ENCODE data around the gene ZNF263.
"Not testable (repeated sequence)": the region's sequence is repeated elsewhere in the genome, so short reads cannot be mapped to it uniquely, and the experiment has no call there.

ZNF263 gene

GRCh38 chr16:3268294-3268693 is 15.0 kb upstream of the ZNF263 start:
- DNase-seq, result no peak

DNA sequence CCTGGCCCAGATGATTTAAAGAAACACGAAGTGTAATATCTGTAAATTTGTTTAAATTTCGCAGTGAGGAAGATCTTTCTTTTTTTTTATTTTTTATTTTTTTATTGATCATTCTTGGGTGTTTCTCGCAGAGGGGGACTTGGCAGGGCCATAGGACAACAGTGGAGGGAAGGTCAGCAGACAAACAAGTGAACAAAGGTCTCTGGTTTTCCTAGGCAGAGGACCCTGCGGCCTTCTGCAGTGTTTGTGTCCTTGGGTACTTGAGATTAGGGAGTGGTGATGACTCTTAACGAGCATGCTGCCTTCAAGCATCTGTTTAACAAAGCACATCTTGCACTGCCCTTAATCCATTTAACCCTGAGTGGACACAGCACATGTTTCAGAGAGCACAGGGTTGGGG is 12.6 kb upstream of the ZNF263 start:
- DNase-seq, result not testable (repeated sequence)

DNA sequence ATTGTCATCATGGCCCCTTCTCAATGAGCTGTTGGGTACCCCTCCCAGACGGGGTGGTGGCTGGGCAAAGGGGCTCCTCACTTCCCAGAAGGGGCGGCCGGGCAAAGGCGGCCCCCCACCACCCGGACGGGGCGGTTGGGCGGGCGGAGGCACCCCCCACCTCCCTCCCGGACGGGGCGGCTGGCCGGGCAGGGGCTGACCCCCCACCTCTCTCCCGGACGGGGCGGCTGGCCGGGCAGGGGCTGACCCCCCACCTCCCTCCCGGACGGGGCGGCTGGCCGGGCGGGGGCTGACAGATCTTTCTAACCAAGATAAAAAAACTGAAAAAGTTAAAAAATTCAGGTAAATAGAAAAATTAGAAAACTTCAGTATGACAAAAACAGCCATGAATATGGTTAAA is 12.0 kb upstream of the ZNF263 start:
- DNase-seq, result not testable (repeated sequence)

GRCh38 chr16:3274490-3274889 is 8.8 kb upstream of the ZNF263 start:
- no peak for DNase-seq

- no peak for DNase-seq
Measured at GRCh38 chr16:3274947-3275346, 8.3 kb upstream of the ZNF263 start.

- DNase-seq, result no peak
Measured at GRCh38 chr16:3276679-3277078, 6.6 kb upstream of the ZNF263 start.

DNA sequence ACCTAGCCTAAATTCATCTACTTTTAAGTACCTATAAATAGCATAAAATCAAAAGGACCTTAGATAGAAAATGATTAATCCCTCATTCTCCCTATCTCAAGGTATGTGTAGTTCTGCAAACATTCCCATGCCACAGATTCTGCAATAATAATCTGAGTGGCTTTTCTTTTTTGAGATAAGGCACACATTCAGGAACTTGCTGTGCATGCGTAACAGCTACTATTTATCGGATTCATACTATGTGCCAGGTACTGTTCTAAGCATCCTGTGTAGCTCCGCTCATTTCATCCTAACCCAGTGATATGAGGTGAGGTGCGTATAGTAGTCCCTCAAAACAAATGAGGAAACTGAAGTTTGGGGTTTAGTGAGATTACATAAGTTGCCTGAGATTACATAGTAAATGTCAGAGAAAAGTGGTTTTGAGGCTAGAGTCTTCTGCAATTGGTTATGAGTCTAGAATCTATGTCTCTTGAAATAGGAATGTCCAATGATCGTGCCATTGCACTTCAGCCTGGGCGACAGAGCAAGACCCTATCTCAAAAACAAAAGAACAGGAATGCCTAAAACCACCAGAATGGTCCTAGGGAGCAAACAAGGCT is 2.0 kb upstream of the ZNF263 start:
- no peak for DNase-seq

GRCh38 chr16:3282103-3282729 is 1.1 kb upstream of the ZNF263 start:
- DNase-seq, result no peak

DNA sequence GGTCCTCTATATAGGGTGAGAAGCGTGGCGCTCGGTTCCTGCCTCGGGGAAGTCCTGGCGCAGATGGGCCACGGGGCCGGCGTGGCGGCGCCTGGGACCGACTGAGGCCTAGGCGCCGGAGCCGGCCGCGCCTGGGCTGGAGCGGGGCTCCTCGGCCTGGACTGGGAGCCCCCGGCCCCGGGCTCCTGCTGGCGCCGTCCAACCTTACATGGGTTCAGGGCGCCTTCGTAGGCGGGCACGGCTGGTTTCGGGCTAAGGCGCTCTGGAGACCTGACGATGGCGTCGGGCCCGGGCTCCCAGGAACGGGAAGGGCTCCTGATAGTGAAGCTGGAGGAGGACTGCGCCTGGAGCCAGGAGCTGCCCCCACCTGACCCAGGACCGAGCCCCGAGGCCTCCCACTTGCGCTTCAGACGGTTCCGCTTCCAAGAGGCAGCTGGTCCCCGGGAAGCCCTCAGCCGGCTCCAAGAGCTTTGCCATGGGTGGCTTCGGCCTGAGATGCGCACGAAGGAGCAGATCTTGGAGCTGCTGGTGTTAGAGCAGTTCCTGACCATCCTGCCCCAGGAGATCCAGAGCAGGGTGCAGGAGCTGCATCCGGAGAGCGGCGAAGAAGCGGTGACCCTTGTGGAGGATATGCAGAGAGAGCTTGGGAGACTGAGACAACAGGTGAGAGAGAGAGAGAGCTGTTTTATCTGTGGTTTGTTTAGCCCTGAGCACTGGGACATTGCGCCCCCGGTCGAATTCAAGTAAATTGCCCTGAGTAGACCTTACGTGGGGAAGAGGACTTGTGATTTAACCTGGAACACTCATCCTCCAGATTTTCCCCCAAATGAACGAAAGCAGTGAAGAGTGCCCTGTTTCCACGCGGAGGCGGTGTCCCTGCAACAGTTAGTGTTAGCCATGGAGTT is 504 bp downstream of the ZNF263 start:
- no peak for DNase-seq

- no peak for DNase-seq
Measured at GRCh38 chr16:3285131-3285530, 1.8 kb downstream of the ZNF263 start.

GRCh38 chr16:3289998-3290673 is 6.8 kb downstream of the ZNF263 start:
- no peak for DNase-seq

GRCh38 chr16:3292604-3293003 is 9.3 kb downstream of the ZNF263 start:
- no peak for DNase-seq

DNA sequence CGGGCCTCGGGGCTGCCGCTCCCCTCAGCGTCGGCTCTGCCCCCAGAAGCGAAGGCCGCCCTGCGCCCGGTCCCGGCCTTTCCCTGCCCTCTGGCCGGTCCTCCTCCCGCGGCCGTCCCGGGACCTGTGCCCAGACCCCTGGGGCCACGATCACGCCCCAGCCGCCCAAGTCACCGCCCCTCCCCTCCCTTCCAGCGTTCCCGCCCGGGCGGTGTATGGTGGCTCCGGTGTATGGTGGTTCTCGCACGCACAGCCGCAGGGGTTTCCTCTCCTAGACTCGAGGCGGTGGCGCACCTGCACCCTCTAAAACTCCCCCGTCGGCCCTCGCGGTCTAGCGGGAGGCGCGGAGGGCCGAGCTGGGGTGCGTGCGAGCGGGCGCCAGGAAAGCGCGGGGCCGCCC is 11.9 kb downstream of the ZNF263 start:
- DNase-seq, result no peak

DNA sequence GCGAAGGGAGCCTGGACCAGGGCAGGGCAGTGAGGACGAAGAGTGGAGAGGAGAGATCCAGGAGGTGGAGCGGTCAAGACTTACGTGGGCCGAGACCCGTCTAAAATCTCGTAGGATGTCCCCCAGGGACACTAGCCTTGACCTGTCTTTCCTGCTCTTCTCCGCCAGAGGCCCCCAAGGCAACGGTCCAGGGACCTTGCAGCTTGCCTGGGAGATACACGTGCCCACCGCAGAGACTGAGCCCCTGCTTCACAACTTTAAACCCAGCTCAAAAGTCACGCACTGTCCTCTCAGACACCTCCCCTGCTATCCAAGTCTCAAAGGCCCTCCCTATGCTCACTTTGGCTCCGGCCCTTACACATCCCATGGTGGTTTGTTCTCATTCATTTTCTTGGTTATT is 12.5 kb downstream of the ZNF263 start:
- DNase-seq, result no peak

DNA sequence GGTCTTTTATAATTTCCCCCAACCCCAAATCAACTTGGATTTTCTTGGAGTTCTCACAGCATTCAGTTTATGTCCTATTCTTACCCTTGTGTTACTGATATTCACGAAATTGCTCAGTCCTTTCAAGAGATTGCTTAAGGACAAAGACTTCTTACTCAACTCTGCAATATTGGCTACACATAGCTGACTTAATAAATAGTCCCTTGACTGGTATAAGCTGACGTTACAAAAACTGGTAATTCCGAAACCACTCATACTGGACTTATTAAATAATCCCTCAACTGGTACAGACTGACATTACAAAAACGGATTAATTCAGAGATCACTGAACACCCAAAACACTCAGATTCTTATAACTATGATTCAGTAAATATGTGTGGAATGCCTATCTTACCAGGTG is 21.1 kb downstream of the ZNF263 start:
- DNase-seq, result no peak

DNA sequence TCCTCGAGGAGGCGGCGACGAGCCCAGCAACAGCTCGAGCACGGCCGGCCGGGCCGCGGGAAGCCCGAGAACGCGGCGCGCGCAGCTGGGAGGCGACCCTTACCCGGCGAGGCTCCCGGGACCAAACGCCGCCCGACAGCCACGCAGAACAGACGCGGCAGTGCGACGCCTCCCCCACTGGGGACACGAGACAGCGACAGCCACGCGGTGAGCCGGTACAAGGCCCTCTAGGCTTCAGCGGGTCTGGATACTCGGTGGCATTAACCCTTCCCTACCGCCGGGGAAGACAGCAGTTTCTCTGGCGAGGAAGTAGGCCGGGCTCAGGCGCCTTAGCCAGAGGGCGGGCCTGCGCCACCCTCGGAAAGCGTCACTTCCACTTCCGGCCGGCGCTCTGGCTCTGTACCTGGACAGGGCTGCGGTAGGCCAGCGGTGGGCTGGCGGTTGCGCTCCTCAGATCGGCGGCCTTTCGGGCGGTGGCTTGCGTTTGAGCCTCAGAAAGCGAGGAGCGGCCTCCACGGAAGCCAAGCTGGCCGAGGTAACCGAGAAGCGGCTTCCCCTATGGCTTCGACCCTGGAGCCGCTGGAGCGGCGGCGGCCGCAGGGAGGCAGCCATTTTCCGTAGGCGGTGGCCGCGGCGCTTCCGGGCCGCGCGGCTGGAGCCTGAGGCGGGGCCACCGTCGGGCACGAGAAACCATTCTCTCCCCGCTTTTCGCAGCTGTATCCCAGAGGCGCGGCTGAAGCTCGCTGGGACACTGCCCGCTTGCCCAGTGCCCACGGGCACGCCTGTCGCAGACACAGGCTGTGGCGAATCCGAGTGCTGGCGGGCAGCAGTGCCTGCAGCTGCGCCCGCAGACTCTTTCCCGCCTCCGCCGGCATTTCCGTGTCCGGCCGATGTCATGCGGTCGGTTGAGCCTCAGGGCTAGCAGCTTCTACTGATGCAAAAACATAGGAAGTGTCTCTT is 22.1 kb downstream of the ZNF263 start, which contains the start of the genes TIGD7 and ZNF75A:
Gene TIGD7 (minus strand): TSS at position 322 of the 960 bp plus-strand sequence. CDS start 4,816 bp downstream, outside the sequence.
Gene ZNF75A (plus strand): TSS at position 389 of the 960 bp plus-strand sequence. CDS start 2,932 bp downstream, outside the sequence.
- peak; percentile 65 for DNase-seq

- DNase-seq, result no peak
Measured at GRCh38 chr16:3306078-3306477, 22.8 kb downstream of the ZNF263 start.

- no peak for DNase-seq
Measured at GRCh38 chr16:3311496-3311895, 28.2 kb downstream of the ZNF263 start.

DNA sequence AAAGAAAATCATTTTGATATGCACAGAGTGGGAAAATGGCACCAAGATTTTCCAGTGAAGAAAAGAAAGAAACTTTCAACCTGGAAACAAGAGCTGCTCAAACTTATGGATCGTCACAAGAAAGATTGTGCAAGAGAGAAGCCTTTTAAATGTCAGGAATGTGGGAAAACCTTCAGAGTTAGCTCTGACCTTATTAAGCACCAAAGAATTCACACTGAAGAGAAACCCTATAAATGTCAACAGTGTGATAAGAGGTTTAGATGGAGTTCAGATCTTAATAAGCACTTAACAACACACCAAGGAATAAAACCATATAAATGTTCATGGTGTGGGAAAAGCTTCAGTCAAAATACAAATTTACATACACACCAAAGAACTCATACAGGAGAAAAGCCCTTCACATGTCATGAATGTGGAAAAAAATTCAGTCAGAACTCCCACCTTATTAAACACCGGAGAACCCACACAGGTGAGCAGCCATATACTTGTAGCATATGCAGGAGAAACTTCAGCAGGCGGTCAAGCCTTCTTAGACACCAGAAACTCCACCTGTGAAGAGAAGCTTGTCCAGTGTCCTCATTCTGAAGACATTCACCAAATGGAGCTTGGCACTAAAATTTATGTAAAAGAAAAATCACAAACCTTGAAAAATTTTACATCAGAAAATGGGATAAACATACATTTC is 34.2 kb downstream of the ZNF263 start:
- DNase-seq, result no peak

DNA sequence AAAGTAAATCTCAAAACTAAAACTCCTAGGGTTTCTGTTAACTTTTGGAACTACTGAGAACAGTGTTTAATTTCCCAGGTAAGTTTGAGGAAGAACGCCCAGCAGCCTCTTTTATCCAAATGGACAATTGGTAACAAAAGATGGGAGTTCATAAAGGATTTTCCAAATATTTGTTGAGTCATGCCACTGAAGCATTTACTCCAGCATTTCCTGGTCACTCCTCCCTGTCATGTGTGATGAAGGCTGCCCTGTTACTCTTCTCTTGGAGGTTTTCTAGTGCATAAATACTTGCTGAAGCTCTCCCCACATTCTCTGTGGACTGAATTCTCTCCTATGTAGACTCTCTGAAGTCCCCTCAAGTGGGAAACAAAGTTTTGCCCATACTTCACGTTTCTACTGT is 38.5 kb downstream of the ZNF263 start:
- DNase-seq, result no peak

GRCh38 chr16:3327514-3327913 is 44.2 kb downstream of the ZNF263 start:
- DNase-seq, result no peak
